ENCODE measurements around the gene NFATC3. TPM values are rescaled to one million over a fixed set of nuclear protein-coding genes. Genes with fewer than 3 reads are reported as not detected.
A peak's percentile ranks its signal among the peaks of the same experiment; 100 is the strongest.

NFATC3 gene
- 16.0 and 16.2 TPM in 2 replicates for total RNA-seq (2012; rRNA removed)

GRCh38 chr16:68085259-68086071 lies at the start of gene NFATC3:
TSS of gene NFATC3 (plus strand) at chr16:68085370. CDS start at chr16:68085682, 312 bp downstream.
- Histone ChIP-seq H3K9ac (ENCODE audit: low read depth, low read length) (peak within 1 kb of the TSS; percentile 85), H3K4me3 (ENCODE audit: low read length) (peak within 1 kb of the TSS; percentile 81), H3K4me2 (ENCODE audit: low read length) (peak within 1 kb of the TSS; percentile 90), H3K27me3 (ENCODE audit: control insufficient read depth, insufficient read depth, low read length) (no peaks in the 10 kb centered on the region), H3K36me3 (ENCODE audit: insufficient read depth, low read length) (no peaks in the 10 kb centered on the region), H3K4me1 (ENCODE audit: control insufficient read depth, insufficient read depth, low read length) (peaks cover 24% of the 10 kb centered on the region), H3K9me3 (replicated peaks; ENCODE audit: low read length) (no peaks in the 10 kb centered on the region)

- H3K4me2 ChIP-seq (ENCODE audit: low read length): no peak overlapping the region
- no peak overlapping the region for H3K4me3 ChIP-seq (ENCODE audit: low read length)
- no peaks in the 10 kb centered on the region for H3K4me1 ChIP-seq (ENCODE audit: control insufficient read depth, insufficient read depth, low read length)
- H3K9me3 ChIP-seq (replicated peaks; ENCODE audit: low read length): no peaks in the 10 kb centered on the region
- H3K9ac ChIP-seq (ENCODE audit: low read depth, low read length): no peak overlapping the region
- no peaks in the 10 kb centered on the region for H3K27me3 ChIP-seq (ENCODE audit: control insufficient read depth, insufficient read depth, low read length)
- H3K36me3 ChIP-seq (ENCODE audit: insufficient read depth, low read length): peaks cover 3% of the 10 kb centered on the region
Measured at GRCh38 chr16:68037841-68038597, 47.2 kb upstream of the NFATC3 start.

- Histone ChIP-seq H3K4me3 (ENCODE audit: low read length) (no peak overlapping the region), H3K9ac (ENCODE audit: low read depth, low read length) (no peak overlapping the region), H3K4me1 (ENCODE audit: control insufficient read depth, insufficient read depth, low read length) (no peaks in the 10 kb centered on the region), H3K36me3 (ENCODE audit: insufficient read depth, low read length) (peaks cover 3% of the 10 kb centered on the region), H3K9me3 (replicated peaks; ENCODE audit: low read length) (no peaks in the 10 kb centered on the region), H3K27me3 (ENCODE audit: control insufficient read depth, insufficient read depth, low read length) (no peaks in the 10 kb centered on the region), H3K4me2 (ENCODE audit: low read length) (no peak overlapping the region)
Measured at GRCh38 chr16:68040506-68041288, 44.5 kb upstream of the NFATC3 start.

GRCh38 chr16:68041783-68042182 lies 43.4 kb upstream of the NFATC3 start:
- Histone ChIP-seq H3K4me2 (ENCODE audit: low read length) (no peak overlapping the region), H3K36me3 (ENCODE audit: insufficient read depth, low read length) (peaks cover 3% of the 10 kb centered on the region), H3K4me1 (ENCODE audit: control insufficient read depth, insufficient read depth, low read length) (no peaks in the 10 kb centered on the region), H3K9ac (ENCODE audit: low read depth, low read length) (no peak overlapping the region), H3K9me3 (replicated peaks; ENCODE audit: low read length) (no peaks in the 10 kb centered on the region), H3K27me3 (ENCODE audit: control insufficient read depth, insufficient read depth, low read length) (no peaks in the 10 kb centered on the region), H3K4me3 (ENCODE audit: low read length) (no peak overlapping the region)

- Histone ChIP-seq H3K4me3 (ENCODE audit: low read length) (no peak overlapping the region), H3K36me3 (ENCODE audit: insufficient read depth, low read length) (peaks cover 14% of the 10 kb centered on the region), H3K9ac (ENCODE audit: low read depth, low read length) (no peak overlapping the region), H3K9me3 (replicated peaks; ENCODE audit: low read length) (no peaks in the 10 kb centered on the region), H3K27me3 (ENCODE audit: control insufficient read depth, insufficient read depth, low read length) (no peaks in the 10 kb centered on the region), H3K4me2 (ENCODE audit: low read length) (no peak overlapping the region), H3K4me1 (ENCODE audit: control insufficient read depth, insufficient read depth, low read length) (no peaks in the 10 kb centered on the region)
Measured at GRCh38 chr16:68046106-68046505, 39.1 kb upstream of the NFATC3 start.

GRCh38 chr16:68047987-68048386 lies 37.2 kb upstream of the NFATC3 start:
- Histone ChIP-seq H3K9ac (ENCODE audit: low read depth, low read length) (no peak overlapping the region), H3K4me1 (ENCODE audit: control insufficient read depth, insufficient read depth, low read length) (no peaks in the 10 kb centered on the region), H3K9me3 (replicated peaks; ENCODE audit: low read length) (no peaks in the 10 kb centered on the region), H3K27me3 (ENCODE audit: control insufficient read depth, insufficient read depth, low read length) (no peaks in the 10 kb centered on the region), H3K36me3 (ENCODE audit: insufficient read depth, low read length) (peaks cover 14% of the 10 kb centered on the region), H3K4me2 (ENCODE audit: low read length) (no peak overlapping the region), H3K4me3 (ENCODE audit: low read length) (no peak overlapping the region)

GRCh38 chr16:68049449-68049848 lies 35.7 kb upstream of the NFATC3 start:
- Histone ChIP-seq H3K4me3 (ENCODE audit: low read length) (no peak overlapping the region), H3K36me3 (ENCODE audit: insufficient read depth, low read length) (peaks cover 14% of the 10 kb centered on the region), H3K9me3 (replicated peaks; ENCODE audit: low read length) (no peaks in the 10 kb centered on the region), H3K27me3 (ENCODE audit: control insufficient read depth, insufficient read depth, low read length) (no peaks in the 10 kb centered on the region), H3K4me2 (ENCODE audit: low read length) (no peak overlapping the region), H3K9ac (ENCODE audit: low read depth, low read length) (no peak overlapping the region), H3K4me1 (ENCODE audit: control insufficient read depth, insufficient read depth, low read length) (no peaks in the 10 kb centered on the region)

- H3K9ac ChIP-seq (ENCODE audit: low read depth, low read length): no peak overlapping the region
- peaks cover 18% of the 10 kb centered on the region for H3K36me3 ChIP-seq (ENCODE audit: insufficient read depth, low read length)
- no peaks in the 10 kb centered on the region for H3K27me3 ChIP-seq (ENCODE audit: control insufficient read depth, insufficient read depth, low read length)
- no peaks in the 10 kb centered on the region for H3K9me3 ChIP-seq (replicated peaks; ENCODE audit: low read length)
- H3K4me1 ChIP-seq (ENCODE audit: control insufficient read depth, insufficient read depth, low read length): no peaks in the 10 kb centered on the region
- H3K4me3 ChIP-seq (ENCODE audit: low read length): no peak overlapping the region
- H3K4me2 ChIP-seq (ENCODE audit: low read length): no peak overlapping the region
Measured at GRCh38 chr16:68055395-68055794, 29.8 kb upstream of the NFATC3 start.

- peaks cover 11% of the 10 kb centered on the region for H3K4me1 ChIP-seq (ENCODE audit: control insufficient read depth, insufficient read depth, low read length)
- H3K36me3 ChIP-seq (ENCODE audit: insufficient read depth, low read length): peaks cover 21% of the 10 kb centered on the region
Measured at GRCh38 chr16:68059804-68060203, 25.4 kb upstream of the NFATC3 start.

GRCh38 chr16:68061396-68061795 lies 23.8 kb upstream of the NFATC3 start:
- Histone ChIP-seq H3K4me3 (ENCODE audit: low read length) (no peak overlapping the region), H3K9ac (ENCODE audit: low read depth, low read length) (no peak overlapping the region), H3K4me1 (ENCODE audit: control insufficient read depth, insufficient read depth, low read length) (peaks cover 26% of the 10 kb centered on the region), H3K4me2 (ENCODE audit: low read length) (no peak overlapping the region), H3K9me3 (replicated peaks; ENCODE audit: low read length) (no peaks in the 10 kb centered on the region), H3K27me3 (ENCODE audit: control insufficient read depth, insufficient read depth, low read length) (no peaks in the 10 kb centered on the region), H3K36me3 (ENCODE audit: insufficient read depth, low read length) (peaks cover 16% of the 10 kb centered on the region)

More at GRCh38 chr16:68059804-68060203, 25.4 kb upstream of the NFATC3 start:
- H3K27me3 ChIP-seq (ENCODE audit: control insufficient read depth, insufficient read depth, low read length): no peaks in the 10 kb centered on the region
- H3K4me2 ChIP-seq (ENCODE audit: low read length): no peak overlapping the region
- no peaks in the 10 kb centered on the region for H3K9me3 ChIP-seq (replicated peaks; ENCODE audit: low read length)
- H3K9ac ChIP-seq (ENCODE audit: low read depth, low read length): no peak overlapping the region
- no peak overlapping the region for H3K4me3 ChIP-seq (ENCODE audit: low read length)

GRCh38 chr16:68062910-68063393 lies 22.2 kb upstream of the NFATC3 start:
- peaks cover 16% of the 10 kb centered on the region for H3K36me3 ChIP-seq (ENCODE audit: insufficient read depth, low read length)
- no peak overlapping the region for H3K4me3 ChIP-seq (ENCODE audit: low read length)
- no peaks in the 10 kb centered on the region for H3K27me3 ChIP-seq (ENCODE audit: control insufficient read depth, insufficient read depth, low read length)
- H3K9ac ChIP-seq (ENCODE audit: low read depth, low read length): no peak overlapping the region
- peaks cover 27% of the 10 kb centered on the region for H3K4me1 ChIP-seq (ENCODE audit: control insufficient read depth, insufficient read depth, low read length)
- no peaks in the 10 kb centered on the region for H3K9me3 ChIP-seq (replicated peaks; ENCODE audit: low read length)
- no peak overlapping the region for H3K4me2 ChIP-seq (ENCODE audit: low read length)

Data from skeletal muscle satellite cell (primary cell).